HG02870 (cell line): ENCODE measurements around the gene MRPS17.

ENCODE experiments used
- ATAC-seq: cut with Tn5 transposase; IDR thresholded peaks from one replicate; pipeline ENCODE4 v1.9.1; 2021; ENCODE audit warnings: mild to moderate bottlenecking, moderate library complexity; ENCODE audit not compliant: unreplicated experiment

The MRPS17 gene

GRCh38 chr7:55970561-55970960 lies 18.9 kb downstream of the MRPS17 start:
- no peak for ATAC-seq

DNA sequence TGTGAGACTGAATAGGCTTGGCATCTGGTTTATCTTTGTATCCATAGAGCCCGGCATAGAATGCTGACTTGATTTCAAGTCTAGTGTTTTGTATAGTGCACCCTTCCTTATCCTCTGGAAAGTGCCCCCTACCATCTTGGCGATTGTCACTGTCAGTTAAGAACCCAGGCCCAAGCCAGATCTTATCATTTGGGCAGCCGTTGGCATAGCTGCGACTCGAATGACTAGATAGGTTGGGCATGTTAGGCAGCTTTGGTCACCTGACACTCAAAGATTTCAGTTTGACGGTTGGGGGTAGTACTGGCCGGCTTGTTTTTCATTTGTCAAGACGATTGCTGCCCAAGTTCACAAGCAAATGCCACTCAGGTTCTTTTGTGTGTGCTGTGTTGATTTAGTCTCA lies 19.3 kb downstream of the MRPS17 start:
- ATAC-seq, result no peak

DNA sequence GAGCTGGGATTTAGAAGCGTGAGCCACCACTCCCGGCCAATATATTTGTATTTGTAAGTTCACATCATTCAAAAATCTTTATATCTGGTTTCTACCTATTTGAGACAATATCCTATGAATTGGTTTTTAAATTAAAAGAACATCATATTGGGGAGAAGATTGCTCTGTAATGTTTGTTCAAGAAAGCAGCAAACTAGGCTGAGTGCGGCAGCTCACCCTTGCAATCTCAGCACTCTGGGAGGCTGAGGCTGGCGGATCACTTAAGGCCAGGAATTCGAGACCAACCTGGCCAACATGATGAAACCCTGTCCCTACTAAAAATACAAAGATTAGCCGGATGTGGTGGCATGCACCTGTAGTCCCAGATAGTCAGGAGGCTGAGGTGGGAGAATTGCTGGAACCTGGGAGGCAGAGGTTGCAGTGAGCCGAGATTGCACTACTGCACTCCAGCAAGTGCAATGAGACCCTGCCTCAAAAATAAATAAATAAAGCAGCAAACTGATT lies 22.1 kb downstream of the MRPS17 start:
- ATAC-seq, result no peak

DNA sequence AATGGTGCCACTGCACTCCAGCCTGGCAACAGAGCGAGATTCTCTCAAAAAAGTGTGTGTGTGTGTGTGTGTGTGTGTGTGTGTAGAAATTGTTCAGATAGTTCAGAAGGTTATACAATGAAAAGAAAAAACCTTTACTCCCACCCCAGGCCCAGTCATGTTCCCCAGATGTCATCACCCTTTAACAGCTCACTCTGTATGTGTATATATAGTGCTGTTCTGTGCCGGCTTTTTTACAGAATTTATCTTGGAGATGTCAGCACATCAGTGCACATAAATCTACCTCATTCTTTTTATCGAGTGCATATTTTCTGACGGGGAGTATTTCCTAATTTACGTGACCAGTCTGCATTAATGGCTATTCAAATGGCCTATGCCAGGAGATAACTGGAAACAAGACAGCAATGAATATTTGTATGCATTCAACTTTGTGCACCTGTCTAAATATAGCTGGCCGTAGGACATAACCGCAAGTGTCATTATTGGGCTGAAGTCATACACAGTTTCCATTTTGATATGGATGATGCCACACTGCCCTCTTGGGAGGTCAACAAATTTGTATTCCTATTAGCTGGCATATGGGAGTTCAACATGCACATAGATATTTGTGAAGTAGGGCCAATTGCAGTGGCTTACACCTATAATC lies 24.4 kb downstream of the MRPS17 start:
- ATAC-seq, result no peak

GRCh38 chr7:55977831-55978230 lies 26.2 kb downstream of the MRPS17 start:
- ATAC-seq, result no peak

DNA sequence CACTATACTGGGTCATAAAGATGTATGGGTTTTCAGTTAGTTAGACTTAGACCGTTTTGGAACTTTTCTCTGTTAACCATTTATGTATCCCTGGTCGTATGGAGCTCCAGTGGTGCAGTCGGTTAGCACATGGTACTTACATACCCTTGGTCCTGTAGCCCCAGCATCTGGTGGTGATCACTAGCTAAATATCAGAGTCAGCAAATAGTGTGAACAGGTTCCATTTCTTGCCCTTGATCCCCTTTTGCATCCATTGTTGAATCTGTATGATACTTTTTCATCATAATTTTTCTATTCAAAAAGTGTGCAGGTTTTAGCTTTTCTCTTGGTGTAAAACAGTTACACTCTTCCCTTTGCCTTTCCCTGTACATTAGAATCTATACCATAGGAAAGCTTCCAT lies 28.6 kb downstream of the MRPS17 start:
- no peak for ATAC-seq

DNA sequence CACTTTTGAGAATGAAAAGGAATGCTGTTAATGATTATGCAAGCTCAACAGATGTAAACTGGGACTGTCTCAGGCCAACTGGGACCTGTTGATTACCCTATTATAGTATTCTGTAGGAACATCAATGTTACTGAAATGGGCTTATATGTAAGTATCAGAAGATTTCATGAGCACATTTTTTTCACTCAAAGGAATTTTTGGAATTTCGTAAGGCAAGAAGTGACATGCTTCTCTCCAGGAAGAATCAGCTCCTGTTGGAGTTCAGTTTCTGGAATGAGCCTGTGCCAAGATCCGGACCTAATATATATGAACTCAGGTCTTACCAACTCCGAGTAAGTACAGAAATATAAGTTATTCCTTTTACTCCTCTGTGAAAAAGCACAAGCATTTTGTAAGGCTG lies 31.9 kb downstream of the MRPS17 start:
- no peak for ATAC-seq

DNA sequence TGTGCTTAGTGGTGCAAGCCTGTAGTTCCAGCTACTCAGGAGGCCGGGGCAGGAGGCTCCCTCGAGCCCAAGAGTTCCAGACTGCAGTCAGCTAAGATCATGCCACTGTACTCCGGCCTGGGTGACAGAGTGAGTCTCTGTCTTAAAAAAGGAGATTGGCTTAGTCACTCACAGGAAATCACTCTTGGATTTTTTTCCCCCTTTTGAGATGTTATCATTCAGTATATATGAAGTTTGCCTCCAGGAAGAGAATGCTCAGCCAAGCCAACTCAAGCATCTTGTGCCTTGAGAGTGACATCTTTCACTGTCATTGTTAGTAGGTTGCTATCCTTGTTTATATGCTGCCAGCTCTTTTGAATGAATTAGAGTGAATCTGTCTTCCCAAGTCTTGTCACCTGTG lies 40.7 kb downstream of the MRPS17 start:
- no peak for ATAC-seq

- no peak for ATAC-seq
Measured at GRCh38 chr7:55996856-55997500, 45.3 kb downstream of the MRPS17 start.

DNA sequence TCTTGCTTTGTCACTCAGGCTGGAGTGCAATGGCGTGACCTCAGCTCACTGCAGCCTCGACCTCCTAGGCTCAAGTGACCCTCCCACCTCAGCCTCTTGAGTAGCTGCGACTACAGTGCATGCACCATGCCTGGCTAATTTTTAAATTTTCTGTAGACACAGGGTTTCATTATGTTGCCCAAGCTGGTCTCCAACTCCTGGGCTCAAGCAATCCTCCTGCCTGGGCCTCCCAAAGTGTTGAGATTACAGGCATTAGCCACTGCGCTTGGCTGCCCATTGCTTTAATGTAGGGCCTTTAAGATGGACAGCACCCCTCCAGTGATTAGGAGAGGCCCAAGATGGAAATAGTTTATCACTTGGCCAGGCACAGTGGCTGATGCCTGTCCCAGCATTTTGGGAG lies 52.1 kb downstream of the MRPS17 start:
- ATAC-seq, result no peak
